GM21576 (cell line): ENCODE data around the gene RBM20.

Experiments
- ATAC-seq: cut with Tn5 transposase; IDR thresholded peaks from one replicate; pipeline ENCODE4 v1.9.1; 2021; ENCODE audit warnings: mild to moderate bottlenecking, moderate library complexity; ENCODE audit not compliant: unreplicated experiment

Gene RBM20

DNA sequence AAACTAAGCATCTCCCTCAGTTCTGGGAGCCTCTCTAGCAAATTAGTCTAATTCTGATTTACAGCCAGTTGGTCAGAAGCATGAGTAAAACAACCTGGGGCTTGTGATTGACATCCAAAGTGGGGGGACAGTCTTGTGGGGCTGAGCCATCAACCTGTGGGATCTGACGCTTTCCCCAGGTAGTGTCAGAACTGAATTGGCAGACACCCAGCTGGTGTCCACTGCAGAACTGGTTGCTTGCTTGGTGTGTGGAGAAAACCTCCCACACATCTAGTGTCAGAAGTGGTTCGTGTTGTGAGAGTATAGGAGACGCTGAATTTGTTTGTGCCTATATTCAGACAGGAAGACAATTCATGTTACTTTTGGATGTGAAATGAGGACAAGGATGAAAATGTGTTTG lies 135.4 kb downstream of the RBM20 start:
- ATAC-seq = no peak

DNA sequence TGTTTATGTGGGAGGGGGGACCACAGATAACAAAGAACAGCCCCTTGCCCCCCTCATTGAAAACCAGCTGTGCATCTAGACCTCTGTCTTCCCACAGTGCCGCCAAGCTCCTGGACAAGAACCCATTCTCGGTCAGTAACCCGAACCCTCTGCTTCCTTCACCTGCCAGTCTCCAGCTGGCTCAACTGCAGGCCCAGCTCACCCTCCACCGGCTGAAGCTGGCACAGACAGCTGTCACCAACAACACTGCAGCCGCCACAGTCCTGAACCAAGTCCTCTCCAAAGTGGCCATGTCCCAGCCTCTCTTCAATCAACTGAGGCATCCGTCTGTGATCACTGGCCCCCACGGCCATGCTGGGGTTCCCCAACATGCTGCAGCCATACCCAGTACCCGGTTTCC lies 136.6 kb downstream of the RBM20 start:
- ATAC-seq = no peak

DNA sequence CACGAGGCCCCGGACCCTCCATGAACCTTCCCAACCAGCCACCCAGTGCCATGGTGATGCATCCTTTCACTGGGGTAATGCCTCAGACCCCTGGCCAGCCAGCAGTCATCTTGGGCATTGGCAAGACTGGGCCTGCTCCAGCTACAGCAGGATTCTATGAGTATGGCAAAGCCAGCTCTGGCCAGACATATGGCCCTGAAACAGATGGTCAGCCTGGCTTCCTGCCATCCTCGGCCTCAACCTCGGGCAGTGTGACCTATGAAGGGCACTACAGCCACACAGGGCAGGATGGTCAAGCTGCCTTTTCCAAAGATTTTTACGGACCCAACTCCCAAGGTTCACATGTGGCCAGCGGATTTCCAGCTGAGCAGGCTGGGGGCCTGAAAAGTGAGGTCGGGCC lies 137.0 kb downstream of the RBM20 start:
- no peak for ATAC-seq

DNA sequence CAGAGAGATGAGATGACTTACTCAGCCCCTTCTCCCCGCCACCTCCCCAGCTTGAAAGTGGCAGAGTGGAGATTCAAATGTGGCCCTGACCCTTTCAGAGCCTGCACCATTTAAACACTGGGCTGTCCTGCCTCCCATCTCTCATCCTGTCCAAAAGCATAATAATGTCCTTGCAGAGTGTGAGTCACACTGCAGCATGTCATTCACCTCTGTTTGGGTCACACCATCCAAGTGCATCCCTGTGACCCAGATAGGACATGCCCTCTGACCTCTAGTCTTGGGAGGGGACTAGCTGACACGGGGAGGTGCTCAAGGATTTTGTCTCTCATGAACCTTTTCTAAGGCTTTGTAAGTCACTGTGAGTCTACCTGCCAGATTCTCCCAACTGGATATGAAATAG lies 138.5 kb downstream of the RBM20 start:
- ATAC-seq = no peak

DNA sequence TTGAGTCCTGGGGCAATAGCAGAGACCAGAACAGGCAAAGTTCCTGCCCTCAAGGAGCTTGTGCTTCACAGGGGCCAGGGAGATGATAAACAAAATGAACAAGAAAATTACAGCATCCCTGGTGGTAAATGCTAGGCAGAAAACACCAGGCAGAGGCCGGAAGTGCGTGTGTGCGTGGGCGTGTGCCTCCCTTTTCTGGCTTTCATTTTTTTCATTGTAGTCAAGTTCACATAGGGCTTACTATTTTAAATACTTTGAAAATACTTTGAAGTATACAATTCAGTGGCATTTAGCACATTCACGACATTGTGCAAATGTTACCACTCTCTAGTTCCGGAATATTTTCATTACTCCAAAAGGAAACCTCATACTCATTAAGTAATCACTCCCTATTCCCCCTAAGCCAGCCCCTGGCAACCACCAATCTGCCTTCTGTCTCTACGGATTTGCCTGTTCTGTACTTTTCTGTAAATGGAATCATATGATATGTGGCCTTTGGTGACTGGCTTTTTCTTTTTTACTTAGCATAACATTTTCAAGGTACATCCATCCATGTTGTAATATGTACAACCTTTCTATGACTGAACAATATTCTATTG lies 139.5 kb downstream of the RBM20 start:
- no peak for ATAC-seq

GRCh38 chr10:110784198-110784597 lies 140.1 kb downstream of the RBM20 start:
- ATAC-seq = no peak

DNA sequence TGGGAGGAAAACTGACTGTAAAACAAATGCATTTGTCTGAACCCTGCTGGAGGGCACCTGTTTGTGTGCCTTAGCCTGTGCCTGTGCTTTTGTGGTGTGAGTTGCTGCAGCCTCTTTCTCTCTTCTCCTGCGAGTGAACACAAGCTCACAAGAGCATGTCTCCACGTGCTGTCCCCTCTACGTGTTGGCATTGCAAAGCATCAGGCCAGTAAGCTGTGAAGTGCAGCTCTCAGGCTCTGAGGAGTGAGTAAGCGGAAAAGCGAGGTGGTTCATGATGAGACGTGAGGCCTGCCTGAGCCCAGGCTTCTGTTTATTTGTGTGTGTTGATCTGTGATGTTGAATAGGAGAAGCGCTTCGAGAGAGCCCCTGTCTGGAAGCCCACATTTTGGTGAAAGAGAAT lies 142.0 kb downstream of the RBM20 start:
- no peak for ATAC-seq

- no peak for ATAC-seq
Measured at GRCh38 chr10:110788620-110789385, 144.7 kb downstream of the RBM20 start.

DNA sequence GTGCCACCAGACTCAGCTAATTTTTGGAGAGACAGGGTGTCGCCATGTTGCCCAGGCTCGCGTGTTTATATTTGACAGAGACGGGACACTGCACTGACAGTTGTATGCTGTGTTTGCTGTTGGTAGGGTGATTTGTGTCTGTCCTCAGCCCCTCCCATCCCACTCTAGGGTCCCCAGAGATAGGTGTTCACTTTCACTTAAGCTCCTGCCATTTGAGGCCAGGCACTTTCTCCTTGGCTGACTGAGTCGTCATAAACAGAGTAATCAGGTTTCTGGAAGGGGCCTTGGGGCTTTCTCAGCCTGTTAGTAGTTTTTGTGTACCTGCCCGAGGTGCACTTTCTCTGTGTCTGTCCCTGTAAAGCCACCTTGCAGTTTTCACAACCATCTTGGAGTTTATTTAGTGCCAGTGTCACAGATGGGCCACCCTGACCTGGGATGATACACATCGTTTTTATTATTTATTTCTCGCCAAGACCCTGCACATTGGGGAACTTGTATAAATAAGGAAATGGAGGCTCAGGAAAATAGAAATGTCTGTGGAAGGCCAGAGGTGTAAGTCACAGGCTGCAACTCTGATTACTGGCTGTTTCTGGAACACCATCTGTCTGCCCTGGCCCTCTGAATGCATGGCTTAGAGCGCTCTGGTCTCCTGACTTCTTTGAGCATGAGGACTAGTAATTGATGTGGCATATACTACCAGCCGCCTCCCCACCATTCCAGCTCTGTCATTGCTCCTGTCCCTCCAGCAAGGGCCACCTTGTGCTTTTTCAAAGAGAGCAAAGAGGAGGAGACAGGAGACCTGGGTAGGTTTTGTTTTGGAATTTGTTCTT lies 145.7 kb downstream of the RBM20 start:
- ATAC-seq = no peak

GRCh38 chr10:110790913-110791506 lies 146.9 kb downstream of the RBM20 start:
- ATAC-seq = no peak

DNA sequence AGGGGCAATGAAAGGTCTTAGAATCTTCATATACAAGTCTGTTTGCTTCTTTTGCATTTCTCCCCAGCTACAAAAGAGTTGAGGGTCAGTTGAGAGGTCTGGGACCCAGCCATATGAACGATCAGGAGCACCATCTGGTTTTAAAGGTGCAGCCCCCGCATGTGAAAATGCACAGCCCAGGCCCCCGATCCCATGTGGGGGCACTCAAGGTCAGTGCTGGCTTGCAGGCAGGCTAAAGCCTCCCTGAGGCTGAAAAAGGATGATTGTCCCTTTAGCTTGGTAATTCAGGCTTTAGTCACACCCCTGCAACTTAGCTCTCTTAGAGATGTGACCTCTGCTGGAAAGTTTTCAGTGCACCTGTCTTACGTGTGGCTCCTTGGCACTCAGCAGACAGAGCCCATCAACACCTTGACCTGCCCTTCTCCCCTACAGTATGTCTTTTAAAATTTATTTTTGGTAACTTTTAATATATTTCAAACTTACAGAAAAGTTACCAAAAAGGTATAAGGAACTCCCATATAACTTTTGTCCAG lies 147.5 kb downstream of the RBM20 start:
- no peak for ATAC-seq

DNA sequence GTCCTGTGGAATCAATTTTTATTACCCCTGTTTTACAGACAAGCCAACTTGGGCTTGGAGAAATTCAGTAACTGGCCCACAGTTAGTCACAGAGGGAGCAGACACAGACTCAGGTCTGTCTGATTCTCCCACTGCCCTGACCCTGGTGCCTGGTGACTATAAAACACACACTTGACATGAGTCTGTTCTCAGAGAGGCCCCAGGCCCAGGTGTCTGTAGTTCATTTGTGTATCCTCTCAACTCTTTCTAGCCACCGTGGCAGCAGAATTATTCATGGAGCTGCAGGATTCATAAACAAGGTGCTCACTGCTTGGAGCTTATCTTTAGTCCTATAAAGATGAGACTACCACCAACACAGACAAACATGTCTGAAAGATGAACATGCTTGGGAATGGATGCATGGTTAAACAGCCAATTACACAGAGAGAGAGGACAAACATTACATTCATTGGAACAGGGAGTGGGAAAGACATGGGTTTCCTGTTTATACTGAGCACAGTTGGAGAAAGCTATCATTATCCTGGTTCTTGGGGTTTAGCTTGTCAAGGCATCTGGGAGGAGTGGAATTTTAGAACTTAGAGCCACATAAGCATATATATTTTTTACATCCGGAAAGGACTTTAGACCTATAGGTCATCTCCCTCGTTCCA lies 148.5 kb downstream of the RBM20 start:
- ATAC-seq = no peak

DNA sequence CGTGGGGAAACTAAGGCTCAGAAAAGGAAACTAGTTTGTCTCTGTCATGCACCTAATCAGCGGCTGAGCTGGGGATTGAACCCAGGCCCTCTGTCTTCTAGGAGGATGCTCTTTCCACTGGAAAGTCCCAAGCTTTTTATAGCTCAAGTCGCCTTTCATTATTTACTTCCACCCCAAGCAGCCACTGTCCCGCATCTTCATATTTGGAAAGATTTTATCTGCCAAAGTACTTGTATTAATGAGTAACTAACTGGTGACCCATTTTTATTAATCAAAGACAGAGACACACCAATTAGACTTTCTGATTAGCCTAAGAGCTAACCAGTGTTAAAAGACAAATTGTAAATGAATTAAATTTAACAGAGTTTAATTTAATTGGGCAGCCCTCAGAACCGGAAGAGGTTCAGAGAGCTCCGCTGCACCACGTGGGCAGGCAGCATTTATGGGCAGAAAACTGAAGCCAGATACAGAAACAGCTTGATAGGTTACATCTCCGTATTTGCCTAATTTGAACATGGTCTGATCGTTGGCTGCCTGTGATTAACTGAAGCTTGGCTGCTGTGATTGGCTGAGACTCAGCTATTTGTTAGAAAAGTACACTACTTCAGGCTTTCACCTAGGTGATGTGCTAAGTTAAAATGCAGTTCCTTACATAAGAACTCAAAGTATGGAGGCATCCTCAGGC lies 149.1 kb downstream of the RBM20 start:
- ATAC-seq = no peak

GRCh38 chr10:110793886-110794285 lies 149.8 kb downstream of the RBM20 start:
- no peak for ATAC-seq

DNA sequence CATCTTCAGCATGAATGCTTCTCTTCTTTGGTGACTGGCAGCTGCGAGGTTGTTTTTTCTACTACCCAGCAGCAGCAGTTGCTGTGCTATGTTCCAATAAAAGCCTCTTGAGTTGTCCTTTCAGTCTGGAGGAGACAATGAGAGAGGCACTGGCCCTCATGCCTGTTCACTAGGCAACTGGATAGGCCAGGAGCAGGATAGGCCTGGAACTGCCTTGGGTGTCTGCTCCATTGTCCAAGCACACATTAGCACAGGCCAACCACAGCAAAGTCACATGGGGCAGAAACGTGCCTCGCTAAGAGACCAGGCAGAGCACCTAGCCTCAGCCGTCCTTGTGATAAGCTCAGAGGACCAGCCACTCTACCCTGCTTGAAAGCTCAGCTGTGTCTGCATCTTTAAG lies 150.7 kb downstream of the RBM20 start:
- no peak for ATAC-seq

GRCh38 chr10:110797416-110797815 lies 153.3 kb downstream of the RBM20 start:
- no peak for ATAC-seq

DNA sequence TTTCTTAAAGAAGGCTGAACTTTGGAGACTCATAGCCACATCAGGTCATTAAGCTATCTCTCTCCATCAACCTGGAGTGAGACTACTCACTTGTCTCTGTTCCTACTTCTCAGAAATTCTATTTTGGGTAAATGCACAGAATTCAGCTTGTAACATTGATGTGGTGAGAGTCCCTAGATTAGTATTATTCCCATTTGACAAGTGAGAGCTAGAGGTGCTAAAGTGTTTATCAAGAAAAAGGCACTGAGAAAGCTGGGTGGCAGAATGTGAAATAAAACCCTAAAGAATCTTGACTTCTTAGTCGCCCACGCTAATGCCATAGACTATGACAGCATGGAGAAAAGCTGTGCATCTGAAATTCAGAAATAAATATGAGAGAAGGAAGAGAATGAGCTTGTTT lies 154.2 kb downstream of the RBM20 start:
- no peak for ATAC-seq

DNA sequence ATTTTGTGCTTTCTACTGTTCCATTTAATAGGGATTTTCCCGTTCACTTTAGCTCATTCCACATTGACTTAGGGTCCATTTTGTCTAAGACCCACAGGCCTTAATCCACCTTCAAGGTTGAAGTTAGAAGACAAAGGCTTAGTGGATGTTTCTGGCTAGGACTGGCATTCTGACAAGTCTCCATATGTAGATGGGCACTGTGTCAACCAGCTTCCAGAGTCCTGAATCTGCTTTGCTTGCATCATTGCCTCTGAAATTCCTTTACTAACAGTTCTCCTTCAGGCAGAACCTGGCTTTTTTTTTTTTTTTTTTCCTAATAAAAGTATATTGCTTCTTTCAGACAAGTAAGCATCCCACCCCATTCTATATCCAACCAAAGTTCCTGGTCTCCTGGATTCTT lies 158.0 kb downstream of the RBM20 start:
- no peak for ATAC-seq

DNA sequence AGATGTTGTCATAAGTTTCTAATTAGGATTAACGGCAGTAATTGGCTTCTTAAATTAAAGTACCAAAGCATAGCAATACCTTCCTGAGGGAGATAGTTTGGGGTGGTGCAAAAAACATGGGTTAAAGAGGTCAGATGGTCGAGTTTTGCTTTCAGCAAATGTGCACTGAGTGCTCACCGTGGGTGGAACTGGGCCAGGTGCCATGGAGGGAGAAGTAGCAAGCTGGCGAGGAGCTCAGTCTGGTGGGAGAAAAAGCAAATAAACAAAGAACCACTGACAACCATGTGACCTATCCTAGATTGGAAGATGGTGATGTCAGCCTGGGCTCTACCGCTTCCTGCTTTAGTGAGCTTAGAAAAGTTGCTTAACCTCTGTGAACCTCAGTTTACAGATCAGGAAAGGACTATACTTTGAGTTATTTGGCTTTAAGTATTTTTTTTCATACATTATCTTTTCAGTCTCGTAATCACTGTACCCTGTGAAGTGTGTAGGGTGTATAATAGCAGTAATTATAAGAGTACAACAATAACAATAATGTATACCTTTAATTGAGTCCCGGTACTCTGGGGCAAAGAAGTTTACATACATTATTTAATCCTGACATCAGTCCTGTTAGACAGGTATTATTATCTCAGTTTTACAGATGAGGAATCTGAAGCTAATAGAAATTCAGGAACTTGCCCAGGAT lies 158.6 kb downstream of the RBM20 start:
- peak; percentile 68 for ATAC-seq
